Keratinocyte (primary cell): ENCODE measurements around the gene GINS2. TPM values are rescaled to one million over a fixed set of nuclear protein-coding genes. Genes with fewer than 3 reads are reported as not detected.

Experiments
- DNase-seq: peaks from one replicate; pipeline ENCODE4 v3.0.0-alpha.2; 2011; ENCODE audit warnings: low read depth, missing footprints, low spot score
- FAIRE-seq: peaks from 2 replicates; lab custom pipeline; 2011; peaks lifted over from hg19 to GRCh38; lab: Jason Lieb, UNC
- H2AFZ ChIP-seq: 2 replicates; pipeline ENCODE4 v1.6.0; 2012; ENCODE audit warnings: low read length, control low read depth, inconsistent platforms; ENCODE audit not compliant: control insufficient read depth
- H3K27ac ChIP-seq: 2 replicates; pipeline ENCODE4 v1.5.1; 2011; ENCODE audit warnings: low read length; ENCODE audit not compliant: control insufficient read depth, insufficient read depth
- H3K27me3 ChIP-seq: 3 replicates; pipeline ENCODE4 v1.6.0; 2011; ENCODE audit warnings: low read length; ENCODE audit not compliant: control insufficient read depth, insufficient read depth; ENCODE audit errors: extremely low read depth
- H3K36me3 ChIP-seq, 2 experiments: 2 replicates in 1 of 2; 3 replicates in 1 of 2; pipeline ENCODE4 v1.5.1; 2011; ENCODE audit warnings: low read length in 2 of 2, mild to moderate bottlenecking in 1 of 2; ENCODE audit not compliant: control insufficient read depth in 2 of 2, insufficient read depth in 2 of 2; ENCODE audit errors: extremely low read depth in 1 of 2
- H3K4me1 ChIP-seq: 3 replicates; pipeline ENCODE4 v1.5.1; 2011; ENCODE audit warnings: low read length; ENCODE audit not compliant: control insufficient read depth, insufficient read depth; ENCODE audit errors: extremely low read depth
- H3K4me2 ChIP-seq: 3 replicates; pipeline ENCODE4 v1.6.0; 2011; ENCODE audit warnings: low read depth, low read length; ENCODE audit not compliant: control insufficient read depth, insufficient read depth; ENCODE audit errors: extremely low read depth
- H3K4me3 ChIP-seq, 3 experiments: fragments of 200-600 bp in 1 of 3; sonication (generic) in 1 of 3; 2 replicates in 2 of 3; 3 replicates in 1 of 3; pipeline ENCODE4 v1.5.1; 2011 to 2016; ENCODE audit warnings: low read length in 3 of 3, mild to moderate bottlenecking in 3 of 3, control low read depth in 2 of 3, inconsistent platforms in 1 of 3, low read depth in 1 of 3, mixed read lengths in 1 of 3, mixed run types in 1 of 3, moderate library complexity in 1 of 3; ENCODE audit not compliant: control insufficient read depth in 2 of 3, insufficient read depth in 2 of 3; ENCODE audit errors: extremely low read depth in 1 of 3
- H3K79me2 ChIP-seq: 2 replicates; pipeline ENCODE4 v1.6.0; 2012; ENCODE audit warnings: low read length; ENCODE audit not compliant: control insufficient read depth, insufficient read depth
- H3K9ac ChIP-seq: 3 replicates; pipeline ENCODE4 v1.6.0; 2011; ENCODE audit warnings: low read length; ENCODE audit not compliant: control insufficient read depth, insufficient read depth; ENCODE audit errors: extremely low read depth
- H3K9me1 ChIP-seq: 3 replicates; pipeline ENCODE4 v1.6.0; 2011; ENCODE audit warnings: low read length; ENCODE audit not compliant: control insufficient read depth, insufficient read depth; ENCODE audit errors: extremely low read depth
- H3K9me3 ChIP-seq: 2 replicates; pipeline ENCODE4 v1.5.1; 2012; ENCODE audit warnings: low read depth, low read length; ENCODE audit not compliant: control insufficient read depth
- H4K20me1 ChIP-seq: 3 replicates; pipeline ENCODE4 v1.6.0; 2011; ENCODE audit warnings: low read length; ENCODE audit not compliant: control insufficient read depth, insufficient read depth; ENCODE audit errors: extremely low read depth
- EZH2 ChIP-seq: IDR thresholded peaks from one replicate; pipeline ENCODE4 v1.6.1; 2012; ENCODE audit warnings: inconsistent platforms, mild to moderate bottlenecking, low read length, moderate library complexity
- dilution Hi-C: fragments of 300-500 bp; cut with MboI; formaldehyde crosslinking; loops from one replicate; pipeline ENCODE4 v1.7.0; 2020; ENCODE audit warnings: low sequenced_read_pairs; ENCODE audit not compliant: extremely low pct_ligation_motif_present
- polyA plus RNA-seq, 5 experiments: library from polyadenylated mRNA; depleted of rRNA in 3 of 5; stranded (reverse) in 3 of 5; stranded (forward) in 1 of 5; unstranded in 1 of 5; fragments of >200 nt; gene quantifications; 1 replicate in 1 of 5; 2 replicates in 3 of 5; 3 replicates in 1 of 5; pipeline versions ENCODE4 v1.2.1 to v1.2.3, GENCODE V29; 2011 to 2012; ENCODE audit warnings: missing spikeins in 2 of 5, low read depth in 1 of 5, low replicate concordance in 1 of 5
- TF ChIP-seq, protein P1 (sequence below), 3 experiments: IDR thresholded peaks in 1 of 3; conservative IDR thresholded peaks in 1 of 3; optimal IDR thresholded peaks in 1 of 3; 2 replicates in 2 of 3; 3 replicates in 1 of 3; pipeline versions ENCODE3 to v1.5.1; 2011; ENCODE audit warnings: low read length in 3 of 3, mild to moderate bottlenecking in 3 of 3, moderate library complexity in 2 of 3, control low read depth in 1 of 3, inconsistent platforms in 1 of 3; ENCODE audit not compliant: insufficient read depth in 2 of 3; ENCODE audit errors: extremely low read depth in 1 of 3

Gene GINS2
- polyA plus RNA-seq, 1 donor (not counting 4 experiments of a cell fraction or from before 2014, with no cell fraction given): 11.2 TPM

DNA sequence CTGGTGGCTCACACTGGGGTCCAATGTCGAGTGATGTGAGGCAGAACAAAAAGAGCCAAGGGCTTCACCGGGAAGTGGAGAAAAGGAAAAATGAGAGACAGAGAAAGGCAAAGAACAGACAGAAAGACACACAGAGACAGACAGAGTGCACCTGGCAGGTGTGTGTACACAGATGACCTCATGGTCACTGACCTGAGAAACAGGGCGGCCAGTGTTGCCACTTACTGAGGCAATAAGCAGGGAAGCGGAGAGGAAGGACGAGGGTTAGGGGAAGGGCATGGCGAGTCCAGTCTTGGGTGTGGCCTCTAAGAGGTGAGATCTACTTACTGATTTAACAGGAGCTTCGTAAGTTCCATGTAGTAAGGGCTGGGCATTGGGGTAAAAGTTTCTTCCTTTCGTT is 7.5 kb downstream of the GINS2 start:
- H3K9me1 ChIP-seq: no peaks in the 10 kb centered on the region
- DNase-seq (no peak), FAIRE-seq (no peak)
- H3K4me2 ChIP-seq: no peak overlapping the region
- no peaks in the 10 kb centered on the region for H3K27me3 ChIP-seq
- no peak overlapping the region for H3K27ac ChIP-seq
- no peak overlapping the region for H3K4me3 ChIP-seq
- H3K4me1 ChIP-seq: no peaks in the 10 kb centered on the region
- H3K79me2 ChIP-seq: no peaks in the 10 kb centered on the region
- TF ChIP-seq, protein P1, sequence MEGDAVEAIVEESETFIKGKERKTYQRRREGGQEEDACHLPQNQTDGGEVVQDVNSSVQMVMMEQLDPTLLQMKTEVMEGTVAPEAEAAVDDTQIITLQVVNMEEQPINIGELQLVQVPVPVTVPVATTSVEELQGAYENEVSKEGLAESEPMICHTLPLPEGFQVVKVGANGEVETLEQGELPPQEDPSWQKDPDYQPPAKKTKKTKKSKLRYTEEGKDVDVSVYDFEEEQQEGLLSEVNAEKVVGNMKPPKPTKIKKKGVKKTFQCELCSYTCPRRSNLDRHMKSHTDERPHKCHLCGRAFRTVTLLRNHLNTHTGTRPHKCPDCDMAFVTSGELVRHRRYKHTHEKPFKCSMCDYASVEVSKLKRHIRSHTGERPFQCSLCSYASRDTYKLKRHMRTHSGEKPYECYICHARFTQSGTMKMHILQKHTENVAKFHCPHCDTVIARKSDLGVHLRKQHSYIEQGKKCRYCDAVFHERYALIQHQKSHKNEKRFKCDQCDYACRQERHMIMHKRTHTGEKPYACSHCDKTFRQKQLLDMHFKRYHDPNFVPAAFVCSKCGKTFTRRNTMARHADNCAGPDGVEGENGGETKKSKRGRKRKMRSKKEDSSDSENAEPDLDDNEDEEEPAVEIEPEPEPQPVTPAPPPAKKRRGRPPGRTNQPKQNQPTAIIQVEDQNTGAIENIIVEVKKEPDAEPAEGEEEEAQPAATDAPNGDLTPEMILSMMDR (optimal IDR thresholded peaks at IDR 0.05 in 1 of 3, IDR thresholded peaks at IDR 0.05 in 1 of 3, conservative IDR thresholded peaks at IDR 0.05 in 1 of 3; ENCODE audit: extremely low read depth in 1 of 3, insufficient read depth in 2 of 3, low read length in 3 of 3): no peak
- no peak for TF ChIP-seq EZH2
- no peak overlapping the region for H3K9ac ChIP-seq
- H4K20me1 ChIP-seq: no peaks in the 10 kb centered on the region
- no peaks in the 10 kb centered on the region for H3K9me3 ChIP-seq
- peaks cover 3 to 11% of the 10 kb centered on the region in 2 experiments for H3K36me3 ChIP-seq
- H2AFZ ChIP-seq: no peak overlapping the region
- dilution Hi-C loops: no loop called here

DNA sequence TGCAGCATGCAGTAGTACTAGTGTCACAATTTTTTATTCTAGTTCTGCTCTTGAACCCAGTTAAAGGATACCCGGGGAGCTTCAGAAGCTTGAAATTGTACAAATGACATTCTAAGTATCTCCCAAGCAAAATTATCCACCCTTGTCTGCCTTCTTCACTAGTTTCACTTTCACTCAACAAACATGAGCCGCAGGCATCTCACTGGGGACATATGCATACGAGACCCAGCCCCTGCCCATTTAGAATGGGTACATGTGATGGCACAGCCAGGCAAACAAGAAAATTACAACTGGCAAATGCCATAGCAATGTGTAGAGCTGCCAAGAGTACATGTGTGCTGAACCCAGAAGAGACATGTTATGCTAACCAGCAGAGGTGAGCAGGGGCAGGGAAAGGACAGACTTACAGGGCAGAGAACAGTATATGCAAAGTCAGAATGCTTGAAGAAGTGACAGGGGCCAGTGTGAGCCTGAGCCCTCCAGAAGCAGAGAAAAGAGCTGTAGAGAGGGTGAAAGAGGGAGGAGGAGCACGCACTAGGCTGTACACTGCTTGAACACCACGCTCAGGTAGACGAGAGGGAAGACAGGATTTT is 8.3 kb downstream of the GINS2 start:
- FAIRE-seq (no peak), DNase-seq (no peak)
- Histone ChIP-seq H3K9me1 (no peaks in the 10 kb centered on the region), H2AFZ (no peak overlapping the region), H3K27ac (no peak overlapping the region), H3K4me2 (no peak overlapping the region), H3K79me2 (no peaks in the 10 kb centered on the region), H3K4me1 (no peaks in the 10 kb centered on the region), H3K4me3 (no peak overlapping the region), H4K20me1 (no peaks in the 10 kb centered on the region), H3K36me3 (peaks cover 3 to 11% of the 10 kb centered on the region in 2 experiments), H3K9ac (no peak overlapping the region), H3K27me3 (no peaks in the 10 kb centered on the region), H3K9me3 (no peaks in the 10 kb centered on the region)
- dilution Hi-C loops: no loop called here
- TF ChIP-seq, protein P1 (optimal IDR thresholded peaks at IDR 0.05 in 1 of 3, IDR thresholded peaks at IDR 0.05 in 1 of 3, conservative IDR thresholded peaks at IDR 0.05 in 1 of 3; ENCODE audit: extremely low read depth in 1 of 3, insufficient read depth in 2 of 3, low read length in 3 of 3): no peak
- no peak for TF ChIP-seq EZH2
